K562 (cell line): ENCODE measurements around the gene PIK3R2. TPM values are rescaled to one million over a fixed set of nuclear protein-coding genes. Genes with fewer than 3 reads are reported as not detected.

Source experiments
- ARID4B ChIP-seq: sonication (generic); formaldehyde crosslinking; IDR thresholded peaks from 2 replicates; pipeline ENCODE4 v1.8.0; 2022; ENCODE audit warnings: mild to moderate bottlenecking, missing genetic modification reagents
- CREB3L1 ChIP-seq: fragments of 450-650 bp; IDR thresholded peaks from 2 replicates; pipeline ENCODE4 v1.6.1; 2014; ENCODE audit warnings: low read depth, mild to moderate bottlenecking, moderate library complexity, borderline replicate concordance
- MAX ChIP-seq: sonication (generic); formaldehyde crosslinking; IDR thresholded peaks from 2 replicates; pipeline ENCODE4 v1.9.0; 2022; ENCODE audit warnings: mild to moderate bottlenecking, missing genetic modification reagents
- SUPT5H ChIP-seq: fragments of 450-650 bp; IDR thresholded peaks from 2 replicates; pipeline ENCODE4 v1.6.1; 2016
- TFAP4 ChIP-seq: sonication (generic); formaldehyde crosslinking; IDR thresholded peaks from 2 replicates; pipeline ENCODE4 v1.8.0; 2022; ENCODE audit warnings: missing genetic modification reagents, mild to moderate bottlenecking, moderate library complexity, borderline replicate concordance
- polyA plus RNA-seq, 8 experiments: library from polyadenylated mRNA; depleted of rRNA in 4 of 8; stranded (reverse) in 5 of 8; unstranded in 3 of 8; fragments of >200 nt; fragmentation: Nextera tagmentation in 2 of 8; fragmentation: Illumina TruSeq in 1 of 8; extraction: Ambion mirVana in 2 of 8; extraction: Trizol in 1 of 8; gene quantifications; 2 replicates each; pipeline versions ENCODE4 v1.2.1 to v1.2.3, GENCODE V29; 2011 to 2014; ENCODE audit warnings: inconsistent platforms in 1 of 8, missing spikeins in 1 of 8
- total RNA-seq, 7 experiments: library from RNA; depleted of rRNA in 6 of 7; stranded (reverse); fragments of >200 nt in 6 of 7; fragmentation: Illumina TruSeq in 2 of 7; extraction: Trizol in 2 of 7; gene quantifications; 2 replicates each; pipeline versions ENCODE4 v1.2.1 to v1.2.3, GENCODE V29; 2011 to 2021; ENCODE audit warnings: low replicate concordance in 1 of 7

Gene PIK3R2
- total and polyA plus RNA-seq, 9 of the 15 experiments (the other 6 are each of a cell fraction or from before 2014, with no cell fraction given), result 0.39 to 37.9 (median 5.3) TPM

- TF ChIP-seq TFAP4 (CRISPR knock-in tag), result peak; percentile 24; the same call in 1 of the 2 replicates
- TF ChIP-seq CREB3L1, result 0 out of 2 replicates have a peak, but pooled peaks have one; percentile 38
- no peak for TF ChIP-seq SUPT5H
- peak; percentile 52; the same call in 1 of the 2 replicates for TF ChIP-seq ARID4B (CRISPR knock-in tag)
- TF ChIP-seq MAX (CRISPR knock-in tag), result 0 out of 2 replicates have a peak, but pooled peaks have one; percentile 33
Observed at GRCh38 chr19:18118420-18119012, 34.4 kb upstream of the PIK3R2 start (continued).
